ENCODE measurements around the gene STXBP5.
"Not testable (repeated sequence)": the region's sequence is repeated elsewhere in the genome, so short reads cannot be mapped to it uniquely, and the experiment has no call there.

STXBP5 gene

DNA sequence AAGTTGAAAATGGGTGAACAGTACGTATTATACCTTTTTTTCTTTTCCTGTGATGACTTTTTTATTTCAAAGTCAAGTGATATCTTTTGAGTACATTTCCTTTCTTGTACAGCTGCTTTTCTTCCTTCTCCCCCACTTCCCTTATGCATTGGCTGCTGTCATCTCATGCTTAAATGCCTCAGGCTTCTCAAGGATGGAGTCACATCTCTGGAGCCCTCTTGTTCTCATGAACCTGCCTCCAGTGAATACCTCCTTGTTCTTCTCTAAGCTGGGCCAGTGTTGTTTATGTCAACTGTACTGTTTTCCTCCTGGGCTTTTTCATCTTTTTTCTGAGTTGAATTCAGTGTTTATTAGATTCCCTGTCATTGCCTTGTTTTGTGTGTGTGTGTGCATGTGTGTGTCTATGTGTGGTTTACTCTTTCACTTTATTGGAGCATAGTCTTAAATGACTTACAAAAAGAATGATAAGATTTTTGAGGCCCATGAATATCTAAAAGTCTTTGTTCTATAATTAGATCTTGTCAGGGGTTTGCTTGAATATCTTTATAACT, 23.6 kb downstream of the STXBP5 start:
- DNase-seq, result no peak
- peaks cover 22% of the 10 kb centered on the region for H3K4me1 Mint-ChIP-seq
- no peak overlapping the region for H3K27ac Mint-ChIP-seq

DNA sequence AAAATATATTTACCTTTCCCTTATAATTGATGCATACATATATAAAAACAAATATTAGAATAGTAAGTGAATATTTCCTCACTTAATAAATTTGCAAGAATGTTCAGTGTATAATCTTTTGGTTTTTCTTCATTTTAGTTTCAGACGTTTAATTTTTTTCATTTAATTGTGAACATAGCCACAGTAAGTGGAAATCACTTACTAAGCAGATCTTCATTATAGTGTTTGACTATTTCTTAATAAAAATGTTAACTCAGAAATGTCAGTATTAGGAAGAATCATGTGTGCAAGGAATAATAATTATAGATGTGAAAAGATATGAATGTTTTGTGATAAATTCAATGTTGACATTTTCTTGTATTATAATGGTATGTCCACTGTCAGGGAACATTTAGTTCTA, 27.4 kb downstream of the STXBP5 start:
- H3K4me3 Mint-ChIP-seq, result no peak overlapping the region
- H3K36me3 Mint-ChIP-seq (ENCODE audit: low read depth), result peaks cover 15% of the 10 kb centered on the region
- no peak overlapping the region for H3K27ac Mint-ChIP-seq
- H3K4me1 Mint-ChIP-seq, result peaks cover 18% of the 10 kb centered on the region
- DNase-seq, result no peak
- H3K27me3 Mint-ChIP-seq, result no peaks in the 10 kb centered on the region
- ATAC-seq, result no peak
- no peaks in the 10 kb centered on the region for H3K9me3 Mint-ChIP-seq

More for the DNA sequence above, 23.6 kb downstream of the STXBP5 start:
- ATAC-seq, result no peak
- no peak overlapping the region for H3K4me3 Mint-ChIP-seq
- peaks cover 16% of the 10 kb centered on the region for H3K36me3 Mint-ChIP-seq (ENCODE audit: low read depth)
- H3K9me3 Mint-ChIP-seq, result no peaks in the 10 kb centered on the region
- no peaks in the 10 kb centered on the region for H3K27me3 Mint-ChIP-seq

DNA sequence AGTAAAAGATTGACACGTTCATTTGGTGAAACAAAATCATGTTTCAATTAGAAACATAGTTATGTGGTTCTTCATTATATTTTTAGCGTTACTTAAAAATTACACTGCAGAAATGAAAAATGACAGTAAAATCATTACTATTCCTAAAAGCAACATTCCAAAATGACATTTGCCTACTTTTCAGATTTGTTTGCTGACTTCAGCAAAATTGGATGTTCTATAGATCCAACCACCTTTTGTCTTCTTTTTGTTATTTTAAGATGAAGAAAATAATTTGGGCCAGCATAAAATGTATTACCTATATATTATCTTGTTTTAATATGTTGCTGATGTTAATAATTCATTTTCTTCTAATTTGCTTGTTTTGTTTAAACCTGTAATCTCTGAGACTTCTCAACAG, 30.5 kb downstream of the STXBP5 start:
- H3K4me3 Mint-ChIP-seq, result no peak overlapping the region
- no peak overlapping the region for H3K27ac Mint-ChIP-seq
- peaks cover 28% of the 10 kb centered on the region for H3K36me3 Mint-ChIP-seq (ENCODE audit: low read depth)
- ATAC-seq (no peak), DNase-seq (no peak)
- peaks cover 3% of the 10 kb centered on the region for H3K4me1 Mint-ChIP-seq
- H3K9me3 Mint-ChIP-seq, result no peaks in the 10 kb centered on the region
- no peaks in the 10 kb centered on the region for H3K27me3 Mint-ChIP-seq

DNA sequence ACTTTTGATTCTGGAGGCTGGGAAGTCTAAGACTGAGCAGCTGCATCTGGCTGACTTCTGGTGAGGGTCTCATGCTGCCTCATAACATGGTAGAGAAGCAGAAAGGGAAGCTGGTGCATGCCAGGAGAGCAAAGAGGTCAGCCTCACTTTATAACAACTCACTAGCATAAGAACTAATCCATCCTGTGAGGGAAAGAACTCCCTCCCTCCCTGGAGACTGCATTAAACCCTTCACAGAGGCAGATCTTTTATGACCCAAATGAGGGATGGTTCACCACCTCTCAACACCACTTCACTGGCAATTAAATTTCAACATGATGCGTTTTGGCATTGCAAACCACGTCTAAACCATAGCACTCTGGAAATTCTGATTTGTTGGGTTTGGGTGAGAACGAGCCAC, 33.9 kb downstream of the STXBP5 start:
- peaks cover 45% of the 10 kb centered on the region for H3K36me3 Mint-ChIP-seq (ENCODE audit: low read depth)
- no peak overlapping the region for H3K27ac Mint-ChIP-seq
- H3K4me3 Mint-ChIP-seq, result no peak overlapping the region
- no peaks in the 10 kb centered on the region for H3K9me3 Mint-ChIP-seq
- DNase-seq (no peak), ATAC-seq (no peak)
- no peaks in the 10 kb centered on the region for H3K4me1 Mint-ChIP-seq
- H3K27me3 Mint-ChIP-seq, result no peaks in the 10 kb centered on the region

DNA sequence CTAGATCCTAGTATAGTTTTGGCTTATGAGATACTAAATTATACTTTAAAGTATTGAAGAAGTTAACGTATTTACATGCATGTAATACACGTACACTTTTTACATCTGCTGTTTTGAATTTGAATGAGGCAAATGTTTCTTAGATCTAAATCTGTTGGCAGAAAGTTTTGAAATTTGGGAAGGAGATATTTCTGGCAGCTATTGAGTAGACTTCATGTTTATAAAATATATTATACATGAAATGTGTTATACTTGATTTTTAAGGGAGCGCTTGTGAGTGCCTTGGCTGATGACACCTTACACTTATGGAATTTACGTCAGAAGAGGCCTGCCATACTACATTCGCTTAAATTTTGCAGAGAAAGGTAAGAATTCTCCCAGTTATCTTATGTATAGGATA, 34.7 kb downstream of the STXBP5 start:
- DNase-seq (no peak), ATAC-seq (no peak)
- Mint-ChIP-seq H3K36me3 (ENCODE audit: low read depth) (peaks cover 46% of the 10 kb centered on the region), H3K9me3 (no peaks in the 10 kb centered on the region), H3K27me3 (no peaks in the 10 kb centered on the region), H3K27ac (no peak overlapping the region), H3K4me3 (no peak overlapping the region), H3K4me1 (no peaks in the 10 kb centered on the region)

DNA sequence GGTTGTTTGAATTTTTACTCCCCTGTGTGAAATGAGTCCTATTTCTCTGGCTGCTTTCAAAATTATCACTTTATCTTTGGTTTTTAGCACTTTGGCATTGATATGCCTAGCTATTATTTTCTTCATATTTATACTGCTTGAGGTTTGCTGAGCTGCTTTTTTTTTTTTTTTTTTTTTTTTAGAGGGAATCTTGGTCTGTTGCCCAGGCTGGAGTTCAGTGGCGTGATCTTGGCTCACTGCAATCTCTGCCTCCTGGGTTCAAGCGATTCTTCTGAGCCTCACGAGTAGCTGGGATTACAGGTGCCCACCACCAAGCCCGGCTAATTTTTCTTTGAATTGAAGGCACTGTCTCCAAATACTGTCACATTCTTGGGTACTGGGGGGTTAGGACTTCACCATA, 40.6 kb downstream of the STXBP5 start:
- Mint-ChIP-seq H3K36me3 (ENCODE audit: low read depth) (peaks cover 44% of the 10 kb centered on the region), H3K4me1 (peaks cover 14% of the 10 kb centered on the region), H3K27me3 (no peaks in the 10 kb centered on the region), H3K27ac (no peak overlapping the region), H3K4me3 (no peak overlapping the region), H3K9me3 (peaks cover 8% of the 10 kb centered on the region)
- ATAC-seq (no peak), DNase-seq (no peak)

DNA sequence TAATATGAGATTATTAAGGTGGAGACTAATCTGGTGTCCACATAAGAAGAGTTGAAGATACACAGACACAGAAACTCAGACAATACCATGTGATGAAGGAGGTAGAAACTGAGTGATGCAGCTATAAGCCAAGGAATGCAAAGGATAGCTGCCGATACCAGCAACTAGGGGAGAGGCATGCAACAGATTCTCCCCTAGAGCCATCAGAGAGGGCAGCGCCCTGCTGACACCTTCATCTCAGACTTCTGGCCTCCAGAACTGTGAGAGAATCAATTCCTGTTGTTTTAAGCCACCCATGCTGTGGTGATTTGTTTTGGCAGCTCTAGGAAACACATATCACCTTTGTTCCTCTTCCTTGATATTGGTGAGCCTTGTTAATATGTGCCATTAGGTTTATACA, 41.5 kb downstream of the STXBP5 start:
- H3K27me3 Mint-ChIP-seq, result no peaks in the 10 kb centered on the region
- ATAC-seq, result no peak
- DNase-seq, result no peak
- H3K9me3 Mint-ChIP-seq, result peaks cover 14% of the 10 kb centered on the region
- H3K36me3 Mint-ChIP-seq (ENCODE audit: low read depth), result peaks cover 47% of the 10 kb centered on the region
- no peak overlapping the region for H3K27ac Mint-ChIP-seq
- H3K4me1 Mint-ChIP-seq, result peaks cover 14% of the 10 kb centered on the region
- H3K4me3 Mint-ChIP-seq, result no peak overlapping the region

DNA sequence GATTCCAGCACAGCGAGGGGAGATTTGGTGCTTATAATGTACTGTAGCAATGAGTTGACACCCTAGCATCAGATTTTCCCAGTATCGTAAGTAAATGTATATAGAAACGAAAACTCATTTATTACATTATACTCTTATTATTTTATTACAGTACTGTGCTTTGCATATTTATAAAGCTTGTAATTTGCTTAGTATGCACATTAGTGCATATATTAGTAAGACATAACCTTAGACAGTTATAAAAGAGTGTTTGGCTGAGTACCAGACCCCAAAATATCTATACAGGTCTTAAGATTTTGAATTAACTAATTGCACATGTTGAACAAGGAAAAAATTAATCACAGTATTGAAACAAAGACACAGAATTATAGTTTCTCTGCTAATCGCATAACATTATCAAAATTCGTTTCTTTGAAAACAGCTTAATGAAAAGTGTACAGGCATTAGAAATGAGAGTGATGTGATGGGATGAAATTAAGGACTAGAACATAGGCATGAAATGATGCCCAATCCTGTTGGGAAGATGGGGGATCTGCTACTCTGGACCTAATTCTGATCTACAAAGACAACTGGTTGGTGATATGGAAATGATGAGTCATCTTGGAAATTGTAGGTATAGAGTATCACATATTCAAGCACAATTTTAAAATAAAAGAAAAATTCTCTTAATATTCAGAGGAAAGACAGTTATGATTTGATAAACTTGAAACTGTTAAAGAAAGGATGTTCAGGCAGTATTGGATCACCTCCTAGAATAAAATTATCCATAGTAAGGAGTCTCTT, 42.8 kb downstream of the STXBP5 start:
- ATAC-seq (no peak), DNase-seq (no peak)
- no peak overlapping the region for H3K27ac Mint-ChIP-seq
- no peak overlapping the region for H3K4me3 Mint-ChIP-seq
- peaks cover 17% of the 10 kb centered on the region for H3K9me3 Mint-ChIP-seq
- peaks cover 14% of the 10 kb centered on the region for H3K4me1 Mint-ChIP-seq
- no peaks in the 10 kb centered on the region for H3K27me3 Mint-ChIP-seq
- H3K36me3 Mint-ChIP-seq (ENCODE audit: low read depth), result peaks cover 55% of the 10 kb centered on the region

DNA sequence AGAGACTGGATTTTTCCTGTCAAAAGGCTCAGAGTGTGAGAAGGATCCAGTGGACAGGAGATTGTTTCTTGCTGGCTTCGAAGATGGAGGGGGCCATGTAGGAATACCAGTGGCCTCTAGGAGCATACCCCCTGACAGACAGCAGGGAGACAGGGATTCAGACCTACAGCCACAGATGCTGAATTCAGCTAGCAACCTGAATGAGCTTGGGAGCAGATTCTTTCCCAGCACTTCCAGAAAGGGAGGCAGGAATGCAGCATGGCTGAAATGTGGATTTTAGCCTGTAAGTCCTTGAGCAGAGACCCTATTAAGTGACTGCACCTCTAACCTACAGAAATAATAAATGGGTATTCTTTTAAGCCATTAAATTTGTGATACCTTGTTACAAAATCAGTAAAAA, 44.6 kb downstream of the STXBP5 start:
- no peak for ATAC-seq
- Mint-ChIP-seq H3K27me3 (no peaks in the 10 kb centered on the region), H3K9me3 (peaks cover 27% of the 10 kb centered on the region), H3K4me3 (no peak overlapping the region), H3K27ac (no peak overlapping the region), H3K4me1 (peaks cover 14% of the 10 kb centered on the region), H3K36me3 (ENCODE audit: low read depth) (peaks cover 55% of the 10 kb centered on the region)
- no peak for DNase-seq

DNA sequence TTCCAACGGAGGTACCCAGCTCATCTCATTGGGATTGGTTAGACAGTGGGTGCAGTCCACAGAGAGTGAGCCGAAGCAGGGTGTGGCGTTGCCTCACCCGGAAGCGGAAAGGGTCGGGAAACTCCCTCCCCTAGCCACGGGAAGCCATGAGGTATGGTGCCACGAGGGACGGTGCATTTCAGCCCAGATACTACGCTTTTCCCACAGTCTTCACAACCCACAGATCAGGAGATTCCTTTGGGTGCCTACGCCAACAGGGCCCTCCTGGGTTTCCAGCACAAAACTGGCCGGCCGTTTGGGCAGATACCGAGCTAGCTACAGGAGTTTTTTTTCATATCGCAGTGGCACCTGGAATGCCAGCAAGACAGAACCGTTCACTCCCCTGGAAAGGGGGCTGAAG, 46.9 kb downstream of the STXBP5 start:
- Mint-ChIP-seq H3K9me3 (peaks cover 30% of the 10 kb centered on the region), H3K27ac (no peak overlapping the region), H3K36me3 (ENCODE audit: low read depth) (peaks cover 54% of the 10 kb centered on the region), H3K4me1 (peaks cover 7% of the 10 kb centered on the region), H3K4me3 (no peak overlapping the region), H3K27me3 (no peaks in the 10 kb centered on the region)
- DNase-seq (no peak), ATAC-seq (no peak)

DNA sequence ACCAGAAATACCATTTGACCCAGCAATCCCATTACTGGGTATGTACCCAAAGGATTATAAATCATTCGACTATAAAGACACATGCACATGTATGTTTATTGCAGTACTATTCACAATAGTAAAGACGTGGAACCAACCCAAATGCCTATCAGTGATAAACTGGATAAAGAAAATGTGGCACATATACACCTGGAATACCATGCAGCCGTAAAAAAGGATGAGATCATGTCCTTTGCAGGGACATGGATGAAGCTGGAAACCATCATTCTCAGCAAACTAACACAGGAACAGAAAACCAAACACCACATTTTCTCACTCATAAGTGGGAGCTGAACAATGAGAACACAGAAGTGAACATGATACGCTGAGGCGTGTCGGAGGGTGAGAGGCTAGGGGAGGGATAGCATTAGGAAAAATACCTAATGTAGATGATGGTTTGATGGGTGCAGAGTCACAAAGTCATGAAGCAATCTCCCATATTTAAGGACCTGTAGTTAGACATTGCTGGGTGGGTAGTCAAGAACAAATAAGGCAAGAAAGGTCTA, 50.8 kb downstream of the STXBP5 start:
- H3K27ac Mint-ChIP-seq, ATAC-seq, DNase-seq, H3K27me3 Mint-ChIP-seq, H3K4me3 Mint-ChIP-seq, H3K4me1 Mint-ChIP-seq: not testable (repeated sequence)
- Mint-ChIP-seq H3K9me3 (peaks cover 21% of the 10 kb centered on the region), H3K36me3 (ENCODE audit: low read depth) (peaks cover 40% of the 10 kb centered on the region)

DNA sequence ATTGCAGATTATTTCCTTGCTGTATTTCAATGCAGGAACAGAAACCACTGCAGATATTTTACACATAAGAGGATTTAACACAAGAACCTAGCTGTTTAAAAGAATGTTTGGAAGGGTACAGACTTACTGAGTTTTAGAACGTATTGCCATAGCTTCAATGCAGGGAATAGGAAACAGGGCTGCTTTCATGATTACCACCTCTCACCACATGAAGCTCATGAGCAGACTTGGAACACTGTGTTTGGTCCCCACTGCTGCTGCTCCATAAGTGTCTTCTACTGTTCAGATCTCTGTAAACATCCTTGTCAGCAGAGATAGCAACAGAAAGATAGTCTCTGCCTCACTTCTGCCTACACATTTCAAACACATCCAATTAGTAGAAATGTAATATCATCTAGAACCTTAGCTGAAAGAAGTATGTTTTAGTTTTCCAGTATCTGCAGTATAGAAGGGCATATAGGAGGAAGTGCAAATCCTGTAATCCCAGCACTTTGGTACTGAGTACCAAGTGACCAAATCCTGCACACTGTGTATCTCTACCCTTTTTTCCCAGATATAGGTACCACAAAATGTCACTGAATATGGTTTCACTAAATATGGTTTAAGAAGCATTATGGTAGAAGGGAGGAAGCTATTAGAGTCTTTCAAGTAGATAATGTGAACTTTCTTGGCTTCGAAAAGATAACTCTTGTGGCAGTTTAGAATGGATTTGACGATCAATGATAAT, 51.9 kb downstream of the STXBP5 start:
- Mint-ChIP-seq H3K27ac (no peak overlapping the region), H3K27me3 (no peaks in the 10 kb centered on the region), H3K4me1 (peaks cover 2% of the 10 kb centered on the region), H3K4me3 (no peak overlapping the region), H3K36me3 (ENCODE audit: low read depth) (peaks cover 30% of the 10 kb centered on the region), H3K9me3 (peaks cover 17% of the 10 kb centered on the region)
- DNase-seq (no peak), ATAC-seq (no peak)

DNA sequence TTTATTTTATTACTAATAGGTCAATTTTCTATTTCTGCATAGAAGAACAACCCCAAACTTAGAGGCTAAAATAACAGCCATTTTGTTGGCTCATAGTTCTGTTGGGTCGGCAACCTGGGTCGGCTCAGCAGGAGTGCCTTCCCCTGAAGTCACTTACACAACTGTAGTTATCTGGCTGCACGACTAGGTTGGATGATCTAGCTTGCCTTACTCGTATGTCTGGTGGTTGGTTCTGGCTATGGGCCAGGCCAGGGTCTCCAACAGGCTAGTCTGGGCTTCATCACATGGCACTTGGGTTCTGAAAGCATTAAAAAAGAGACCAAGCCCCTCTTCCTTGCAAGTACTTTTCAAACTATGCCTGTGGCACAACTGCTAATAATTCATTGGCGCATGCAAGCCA, 53.5 kb downstream of the STXBP5 start:
- H3K4me3 Mint-ChIP-seq, result no peak overlapping the region
- ATAC-seq, result no peak
- H3K27me3 Mint-ChIP-seq, result no peaks in the 10 kb centered on the region
- no peak overlapping the region for H3K27ac Mint-ChIP-seq
- H3K9me3 Mint-ChIP-seq, result peaks cover 9% of the 10 kb centered on the region
- peaks cover 2% of the 10 kb centered on the region for H3K4me1 Mint-ChIP-seq
- DNase-seq, result no peak
- H3K36me3 Mint-ChIP-seq (ENCODE audit: low read depth), result peaks cover 18% of the 10 kb centered on the region

DNA sequence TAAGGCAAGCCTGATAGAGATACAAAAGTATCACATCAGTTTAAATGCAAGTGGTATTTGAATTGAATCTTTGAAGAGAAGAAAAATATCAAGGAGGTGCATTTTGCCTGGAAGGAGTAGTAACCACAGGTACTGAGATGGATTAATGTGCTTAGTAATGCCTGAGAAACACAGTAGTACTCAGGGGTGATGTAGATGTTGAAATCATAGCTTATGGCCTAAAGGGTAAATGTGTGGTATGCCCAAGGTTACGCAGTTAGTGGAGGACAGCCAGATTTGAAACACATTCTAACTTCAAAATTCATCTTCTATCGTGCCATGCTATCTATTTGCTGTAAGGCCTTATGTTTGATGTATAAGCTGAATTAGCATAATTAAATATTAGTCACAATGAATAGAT, 55.9 kb downstream of the STXBP5 start:
- Mint-ChIP-seq H3K4me1 (peaks cover under 1% of the 10 kb centered on the region), H3K9me3 (no peaks in the 10 kb centered on the region), H3K36me3 (ENCODE audit: low read depth) (peaks cover 11% of the 10 kb centered on the region), H3K27ac (no peak overlapping the region), H3K27me3 (no peaks in the 10 kb centered on the region), H3K4me3 (no peak overlapping the region)
- DNase-seq (no peak), ATAC-seq (no peak)

DNA sequence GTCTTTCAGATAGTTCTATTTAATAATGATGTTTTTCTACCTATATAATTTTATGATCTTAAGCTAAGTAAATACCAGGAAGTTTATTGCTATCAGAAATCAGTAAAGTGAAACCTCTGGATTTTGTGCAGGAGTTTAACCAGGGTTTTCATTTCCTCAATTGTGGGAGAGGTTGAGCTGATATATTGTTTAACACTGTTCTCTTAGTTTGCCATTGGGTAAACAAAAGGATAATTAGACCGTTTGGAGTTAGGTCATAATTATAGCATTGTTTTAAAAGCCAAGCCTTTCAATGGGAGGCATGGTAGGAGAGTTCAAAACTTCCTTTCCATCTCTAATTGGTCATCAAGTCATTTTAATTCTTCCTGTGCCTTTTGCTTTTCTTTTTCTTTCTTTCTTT, 58.7 kb downstream of the STXBP5 start:
- no peak overlapping the region for H3K27ac Mint-ChIP-seq
- H3K4me1 Mint-ChIP-seq, result peaks cover 6% of the 10 kb centered on the region
- no peaks in the 10 kb centered on the region for H3K27me3 Mint-ChIP-seq
- ATAC-seq, result no peak
- no peaks in the 10 kb centered on the region for H3K9me3 Mint-ChIP-seq
- DNase-seq, result no peak
- no peak overlapping the region for H3K4me3 Mint-ChIP-seq
- peaks cover 26% of the 10 kb centered on the region for H3K36me3 Mint-ChIP-seq (ENCODE audit: low read depth)

Measured in activated naive CD8-positive, alpha-beta T cell treated with anti-CD3 and anti-CD28 coated beads, Interleukin-2, amount 50 U/mL, for 24 hours (primary cell).